Measurements from ENCODE around the gene SEC22A.

Gene SEC22A

GRCh38 chr3:123305192-123305591 is 103.4 kb downstream of the SEC22A start:
- TF ChIP-seq MYC (IDR thresholded peaks at IDR 0.05; ENCODE audit: low read depth, low read length) (no peak), POLR2A (IDR thresholded peaks at IDR 0.05; ENCODE audit: extremely low read depth, insufficient read length) (no peak), CTCF (IDR thresholded peaks at IDR 0.05; ENCODE audit: low read depth, low read length) (no peak), MAX (IDR thresholded peaks at IDR 0.05; ENCODE audit: low read depth, low read length) (no peak)
- DNase-seq (ENCODE audit: low read depth): no peak
- no peak overlapping the region for H3K4me3 ChIP-seq (ENCODE audit: low read depth, low read length)

GRCh38 chr3:123307064-123307463 is 105.3 kb downstream of the SEC22A start:
- DNase-seq (ENCODE audit: low read depth): no peak
- TF ChIP-seq CTCF (IDR thresholded peaks at IDR 0.05; ENCODE audit: low read depth, low read length) (no peak), POLR2A (IDR thresholded peaks at IDR 0.05; ENCODE audit: extremely low read depth, insufficient read length) (no peak), MAX (IDR thresholded peaks at IDR 0.05; ENCODE audit: low read depth, low read length) (no peak), MYC (IDR thresholded peaks at IDR 0.05; ENCODE audit: low read depth, low read length) (no peak)
- H3K4me3 ChIP-seq (ENCODE audit: low read depth, low read length): no peak overlapping the region

GRCh38 chr3:123310186-123310585 is 108.4 kb downstream of the SEC22A start:
- TF ChIP-seq POLR2A (IDR thresholded peaks at IDR 0.05; ENCODE audit: extremely low read depth, insufficient read length): no peak
- TF ChIP-seq MAX (IDR thresholded peaks at IDR 0.05; ENCODE audit: low read depth, low read length): no peak
- TF ChIP-seq CTCF (IDR thresholded peaks at IDR 0.05; ENCODE audit: low read depth, low read length): no peak
- TF ChIP-seq MYC (IDR thresholded peaks at IDR 0.05; ENCODE audit: low read depth, low read length): no peak
- DNase-seq (ENCODE audit: low read depth): no peak

GRCh38 chr3:123310741-123311140 is 109.0 kb downstream of the SEC22A start:
- DNase-seq (ENCODE audit: low read depth): no peak
- TF ChIP-seq CTCF (IDR thresholded peaks at IDR 0.05; ENCODE audit: low read depth, low read length) (no peak), POLR2A (IDR thresholded peaks at IDR 0.05; ENCODE audit: extremely low read depth, insufficient read length) (no peak), MAX (IDR thresholded peaks at IDR 0.05; ENCODE audit: low read depth, low read length) (no peak), MYC (IDR thresholded peaks at IDR 0.05; ENCODE audit: low read depth, low read length) (no peak)
- no peak overlapping the region for H3K4me3 ChIP-seq (ENCODE audit: low read depth, low read length)

More at GRCh38 chr3:123310186-123310585, 108.4 kb downstream of the SEC22A start:
- H3K4me3 ChIP-seq (ENCODE audit: low read depth, low read length): no peak overlapping the region

- no peak for DNase-seq (ENCODE audit: low read depth)
- H3K4me3 ChIP-seq (ENCODE audit: low read depth, low read length): no peak overlapping the region
- no peak for TF ChIP-seq MYC (IDR thresholded peaks at IDR 0.05; ENCODE audit: low read depth, low read length)
- TF ChIP-seq POLR2A (IDR thresholded peaks at IDR 0.05; ENCODE audit: extremely low read depth, insufficient read length): no peak
- TF ChIP-seq MAX (IDR thresholded peaks at IDR 0.05; ENCODE audit: low read depth, low read length): no peak
- TF ChIP-seq CTCF (IDR thresholded peaks at IDR 0.05; ENCODE audit: low read depth, low read length): no peak
These were observed 109.5 kb downstream of the SEC22A start for GRCh38 chr3:123311201-123311600.
